Cortex of kidney (tissue), 1 donor: ENCODE measurements around the gene MANEAL.

Experiments used
- DNase-seq: peaks from one replicate; lab custom pipeline; 2025; lab: John Stamatoyannopoulos, UW

MANEAL gene

DNA sequence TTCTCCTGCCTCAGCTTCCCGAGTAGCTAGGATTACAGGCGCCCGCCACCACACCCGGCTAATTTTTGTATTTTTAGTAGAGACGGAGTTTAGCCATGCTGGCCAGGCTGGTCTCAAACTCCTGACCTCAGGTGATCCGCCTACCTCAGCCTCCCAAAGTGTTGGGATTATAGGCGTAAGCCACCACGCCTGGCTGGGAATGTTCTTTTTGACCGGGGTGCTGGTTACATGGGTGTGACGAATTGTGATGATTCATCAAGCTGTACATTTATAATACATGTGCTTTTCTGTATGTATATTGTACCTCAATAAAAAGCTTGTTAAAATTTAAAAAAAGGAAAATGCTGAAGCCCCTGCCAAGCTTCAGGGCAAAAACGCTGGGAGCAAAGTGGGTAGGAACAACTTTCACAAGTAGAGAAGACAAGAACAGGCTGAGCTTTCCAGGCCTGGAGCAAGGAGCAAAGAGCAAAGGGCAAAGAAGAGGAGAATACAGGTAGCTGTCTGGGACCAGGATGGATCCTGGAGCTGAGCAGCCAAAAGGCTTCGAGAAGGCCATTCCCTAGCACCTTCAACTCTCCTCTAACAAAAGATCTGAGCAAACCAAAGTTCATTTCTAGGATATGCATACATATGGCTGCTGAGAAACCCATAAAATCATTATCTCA is 34.9 kb downstream of the MANEAL start:
- no peak for DNase-seq

DNA sequence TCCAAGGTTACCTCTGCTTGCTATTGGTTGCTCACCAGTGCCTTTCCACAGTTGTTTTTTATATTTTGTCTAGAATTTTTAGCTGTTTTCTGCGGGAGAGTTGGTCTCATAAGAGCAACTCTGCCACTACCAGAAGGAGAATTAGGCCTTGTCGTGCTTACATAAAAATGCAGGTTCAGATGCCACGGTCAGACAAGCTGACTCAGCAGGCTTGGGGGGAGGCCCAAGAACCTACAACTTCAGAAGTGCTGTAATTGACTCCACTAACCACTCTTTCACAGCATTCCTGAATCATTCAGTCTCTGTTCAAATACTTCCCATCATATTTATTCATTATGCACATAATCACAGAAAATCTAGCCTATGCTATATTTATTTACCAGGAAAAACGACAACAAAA is 37.5 kb downstream of the MANEAL start:
- no peak for DNase-seq

DNA sequence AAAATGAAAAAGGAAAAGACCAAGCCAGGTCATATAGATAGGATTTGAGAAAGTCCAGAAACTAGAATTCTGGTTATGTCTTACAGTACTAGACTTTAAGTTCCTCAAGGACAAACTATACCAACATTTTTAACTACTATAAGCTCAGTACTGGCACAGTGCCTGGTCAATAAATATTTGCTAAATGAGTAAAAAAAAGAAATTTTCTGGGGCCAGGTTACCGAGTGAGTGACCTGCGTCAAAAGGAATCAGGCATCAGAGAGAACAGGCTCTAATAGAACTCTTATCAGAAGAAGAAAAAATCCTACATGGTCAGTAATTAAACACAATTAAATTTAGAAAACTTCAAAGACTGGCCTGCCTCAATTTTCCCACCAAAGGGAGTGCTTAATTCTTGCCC is 38.2 kb downstream of the MANEAL start:
- no peak for DNase-seq

DNA sequence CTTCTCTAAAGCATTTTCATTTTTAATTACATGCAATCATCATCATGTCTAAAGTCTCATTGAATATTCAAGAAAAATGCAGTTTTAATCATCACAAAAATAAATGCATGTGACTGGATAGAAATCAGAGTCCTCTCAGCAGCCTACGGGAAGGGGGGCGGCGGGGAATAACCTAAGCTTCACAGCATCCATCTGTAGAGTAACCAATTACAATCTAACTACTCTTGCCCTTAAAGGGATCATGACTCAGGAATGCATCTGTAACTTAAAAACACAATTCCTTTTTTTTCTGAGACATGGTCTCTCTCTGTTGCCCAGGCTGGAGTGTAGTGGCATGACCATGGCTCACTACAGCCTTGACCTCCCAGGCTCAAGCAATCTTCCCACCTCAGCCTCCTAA is 43.1 kb downstream of the MANEAL start:
- no peak for DNase-seq

DNA sequence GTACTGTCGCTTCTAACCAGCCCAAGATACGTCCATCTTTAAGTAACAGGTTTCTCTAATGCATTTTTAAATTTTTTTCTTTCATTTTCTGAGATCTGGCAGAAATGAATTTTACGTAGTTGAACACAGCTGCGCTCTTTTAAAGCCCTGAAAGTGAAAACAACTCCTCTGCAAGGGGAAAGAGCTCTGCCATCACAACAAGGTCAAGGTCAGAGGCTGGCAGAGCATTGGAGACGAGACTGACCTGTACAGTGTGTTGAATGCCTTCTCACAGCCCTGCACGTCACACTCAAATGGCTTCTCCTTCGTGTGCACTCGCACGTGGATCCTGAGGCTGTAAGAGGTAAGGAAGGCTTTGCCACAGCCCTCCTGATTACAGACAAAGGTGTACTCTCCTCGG is 46.0 kb downstream of the MANEAL start:
- DNase-seq, result no peak

DNA sequence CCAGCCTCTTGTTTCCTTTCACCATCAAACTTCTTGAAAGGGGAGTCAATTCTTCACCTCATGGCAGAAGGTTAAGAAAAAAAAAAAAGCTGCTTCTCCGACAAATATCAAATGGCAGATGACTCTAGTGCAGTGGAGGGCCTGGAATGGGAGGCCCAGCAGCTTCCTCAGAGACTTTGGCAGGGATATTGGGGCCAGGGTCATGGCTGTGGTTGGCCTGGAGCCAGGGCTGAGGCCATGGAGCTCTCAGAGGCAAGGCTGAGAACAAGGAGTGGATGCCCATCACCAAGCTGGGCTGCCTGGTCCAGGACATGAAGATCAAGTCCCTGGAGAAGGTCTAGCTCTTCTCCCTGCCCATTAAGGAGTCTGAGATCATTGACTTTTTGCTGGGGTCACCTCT is 47.1 kb downstream of the MANEAL start:
- no peak for DNase-seq

DNA sequence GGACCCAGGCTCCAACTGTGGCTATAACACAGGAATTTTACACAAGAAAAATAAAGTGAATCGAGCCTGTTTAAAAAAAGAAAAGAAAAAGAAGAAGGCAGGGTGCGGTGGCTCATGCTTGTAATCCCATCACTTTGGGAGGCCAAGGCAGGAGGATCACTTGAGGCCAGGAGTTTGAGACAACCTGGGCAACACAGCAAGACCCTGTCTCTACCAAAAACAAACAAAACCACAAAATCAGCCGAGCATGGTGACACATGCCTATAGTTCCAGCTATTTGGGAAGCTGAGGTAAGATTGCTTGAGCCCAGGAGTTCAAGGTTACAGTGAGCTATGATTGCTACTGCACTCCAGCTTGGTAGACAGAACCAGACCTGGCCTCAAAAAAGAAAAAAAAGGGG is 48.0 kb downstream of the MANEAL start:
- DNase-seq, result no peak

DNA sequence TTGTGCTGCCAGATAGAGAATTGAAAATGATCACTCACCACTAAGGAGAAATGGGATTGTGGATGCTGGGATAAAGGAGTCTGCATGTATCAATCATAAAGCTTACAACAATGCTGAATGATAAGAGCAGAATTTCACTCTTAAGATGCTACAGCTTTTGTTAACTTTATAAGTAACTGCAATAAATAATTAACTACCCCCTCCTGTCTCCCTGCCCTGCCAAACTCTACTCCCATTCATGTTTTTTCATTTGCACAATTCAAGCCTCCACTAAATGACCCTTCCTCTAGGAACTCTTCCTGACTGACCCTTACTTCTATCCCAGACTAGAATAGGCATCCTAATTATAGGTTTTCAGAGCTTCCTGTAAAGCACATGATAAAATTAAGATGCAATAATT is 50.9 kb downstream of the MANEAL start:
- DNase-seq, result no peak

DNA sequence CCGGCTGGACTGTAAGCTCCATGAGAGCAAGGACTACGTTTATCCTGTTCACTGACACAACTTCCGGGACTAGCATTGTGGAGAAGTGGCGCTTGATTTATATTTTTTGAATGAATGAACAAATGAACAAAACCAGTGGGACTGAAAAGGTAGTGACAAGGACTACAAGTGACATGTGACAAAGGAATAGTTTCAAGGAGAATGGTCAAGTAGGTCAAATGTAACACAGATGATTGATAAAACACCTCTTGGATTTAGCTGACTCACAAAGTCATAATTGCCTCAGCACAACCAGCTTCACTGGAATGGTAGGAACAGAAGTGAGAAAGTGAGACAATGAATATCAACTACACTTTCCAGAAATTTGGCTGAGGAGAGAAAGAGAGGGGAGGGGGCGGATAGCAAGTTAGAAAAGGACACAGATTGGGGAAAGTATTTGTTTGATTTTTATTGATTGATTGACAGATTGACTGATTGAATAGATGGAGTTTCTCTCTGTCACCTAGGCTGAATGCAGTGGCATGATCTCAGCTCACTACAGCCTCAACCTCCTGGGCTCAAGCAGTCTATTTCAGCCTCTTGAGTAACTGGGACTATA is 51.5 kb downstream of the MANEAL start:
- DNase-seq, result no peak

DNA sequence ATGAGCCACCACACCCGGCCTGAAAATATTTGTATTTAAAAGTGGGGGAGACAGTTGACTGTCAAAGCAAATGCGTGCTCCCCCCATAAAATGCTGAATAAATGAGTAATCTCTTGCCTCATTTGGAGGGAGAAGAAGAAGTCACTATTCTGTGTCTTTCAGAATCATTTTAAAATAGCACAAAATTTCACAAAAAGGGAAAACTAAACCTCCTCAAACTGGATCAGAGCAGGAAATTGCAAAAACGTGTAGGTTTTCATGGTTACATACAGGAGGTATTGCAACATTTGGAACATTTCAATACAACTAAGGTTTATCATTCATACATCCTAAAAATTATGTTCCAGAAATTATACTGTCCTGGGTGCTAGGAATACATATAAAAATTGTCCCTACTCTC is 52.1 kb downstream of the MANEAL start:
- DNase-seq, result no peak

DNA sequence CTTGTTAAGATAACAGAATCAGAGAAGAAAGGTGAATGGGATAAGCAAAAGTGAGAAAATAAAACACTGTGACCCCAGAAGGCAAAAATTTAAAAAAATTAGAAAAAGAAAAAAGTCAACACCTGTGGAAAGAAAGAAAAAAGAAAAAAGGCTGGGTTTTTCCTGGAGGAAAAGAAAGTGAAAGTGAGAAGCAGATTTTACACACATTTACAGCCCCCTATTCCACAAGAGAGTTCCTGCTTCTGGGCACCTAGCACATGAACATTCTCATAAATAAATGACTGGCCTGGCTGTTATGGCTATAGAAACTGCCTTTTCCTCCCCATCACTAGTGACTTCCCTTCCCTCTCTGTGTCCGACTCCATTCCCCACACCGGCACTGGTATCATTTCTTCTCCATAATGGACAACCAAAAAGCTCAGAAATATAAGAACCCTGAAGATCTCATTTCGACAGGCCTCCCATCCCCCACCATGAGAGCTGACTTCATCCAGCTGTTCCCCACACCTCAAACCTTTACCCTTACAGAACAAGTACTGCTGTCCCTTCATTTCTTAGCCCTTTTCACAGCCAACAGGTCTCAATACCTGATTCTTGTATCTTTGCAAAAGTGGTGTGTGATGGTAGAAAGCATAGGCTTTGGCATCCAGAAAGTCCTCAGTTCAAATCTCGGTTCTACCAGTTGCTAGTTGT is 53.1 kb downstream of the MANEAL start:
- DNase-seq, result no peak

DNA sequence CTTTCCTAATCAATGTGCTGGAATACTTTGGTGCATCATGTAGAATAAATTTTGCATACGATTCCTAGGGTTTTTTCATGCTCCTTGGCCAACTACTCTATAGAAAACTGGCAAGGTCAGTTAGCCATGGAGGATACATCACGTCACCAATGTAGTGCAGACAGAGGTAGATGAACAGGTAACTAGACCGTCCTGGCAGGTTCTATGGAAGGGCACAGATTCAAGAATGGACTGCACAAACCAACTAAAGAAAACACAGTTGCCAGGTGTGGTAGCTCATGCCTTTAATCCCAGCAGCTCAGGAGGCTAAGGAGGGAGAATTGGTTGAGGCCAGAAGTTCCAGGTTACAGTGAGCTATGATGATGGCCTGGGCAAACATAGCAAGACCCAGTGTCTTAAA is 55.8 kb downstream of the MANEAL start:
- no peak for DNase-seq

DNA sequence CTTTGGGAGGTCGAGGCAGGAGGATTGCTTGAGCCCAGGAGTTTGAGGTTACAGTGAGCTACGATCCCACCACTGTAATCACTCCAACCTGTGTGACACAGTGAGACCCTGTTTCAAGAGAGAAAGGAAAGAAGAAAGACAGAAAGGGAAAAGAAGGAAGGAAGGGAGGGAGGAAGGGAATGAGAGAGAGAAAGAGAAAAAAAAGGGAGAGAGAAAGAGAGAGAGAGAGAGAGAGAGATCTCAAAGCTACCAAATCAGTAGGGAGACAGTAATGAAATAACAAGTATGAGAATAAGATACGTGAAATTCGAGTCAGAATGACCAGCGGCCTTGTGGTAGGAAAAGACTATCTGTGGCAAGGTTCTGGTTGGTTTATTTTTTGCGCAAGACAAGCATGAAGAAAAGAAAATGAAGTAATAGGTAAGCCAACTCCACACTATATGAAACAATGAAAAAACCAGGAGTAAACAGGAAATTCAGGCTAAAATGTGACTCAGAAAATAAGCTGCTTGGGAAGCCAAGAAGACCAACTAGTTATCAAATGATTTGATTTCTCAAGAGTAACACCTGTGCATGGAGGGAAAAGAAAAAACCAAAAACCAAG is 56.8 kb downstream of the MANEAL start:
- DNase-seq, result no peak
